GM21360 (cell line): ENCODE results near the gene POLR2C.

Experiments
- ATAC-seq: cut with Tn5 transposase; IDR thresholded peaks from one replicate; pipeline ENCODE4 v1.9.1; 2021; ENCODE audit warnings: mild to moderate bottlenecking, moderate library complexity; ENCODE audit not compliant: unreplicated experiment

Gene POLR2C

DNA sequence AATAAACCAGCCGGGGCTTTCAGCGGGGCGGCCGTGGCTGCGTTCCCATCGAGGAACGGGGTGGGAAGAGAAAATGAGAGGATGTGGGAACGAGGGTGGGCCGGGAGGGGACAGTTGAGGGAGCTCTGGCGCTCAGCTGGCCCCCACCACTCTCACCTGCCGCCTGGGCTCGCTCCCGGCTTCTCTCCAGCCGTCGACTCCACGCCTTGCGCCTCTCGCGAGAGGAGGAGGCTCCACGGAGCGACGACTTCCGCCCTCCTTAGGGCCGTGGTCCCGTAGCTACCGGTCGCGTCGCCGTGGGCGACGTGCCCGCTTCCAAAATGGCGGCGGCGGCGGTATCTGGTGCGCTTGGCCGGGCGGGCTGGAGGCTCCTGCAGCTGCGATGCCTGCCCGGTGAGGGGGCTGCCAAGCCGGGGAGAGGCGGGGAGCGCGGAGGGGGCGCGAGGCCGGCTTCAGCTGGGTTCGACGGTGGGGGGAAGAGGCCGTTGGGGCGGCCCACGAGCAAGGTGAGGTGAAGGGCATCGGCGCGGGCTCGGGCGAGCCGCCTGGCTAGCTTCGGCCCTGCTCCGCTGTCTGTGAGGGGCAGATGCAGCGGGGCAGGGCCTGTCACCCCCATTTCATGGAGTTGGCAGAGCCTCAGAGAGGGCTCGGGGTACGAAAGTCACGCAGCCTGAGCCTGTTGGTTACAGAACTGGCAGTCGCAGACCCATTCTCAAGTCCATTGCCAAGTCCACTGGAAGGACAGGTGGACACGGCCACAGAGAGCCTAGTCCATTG is 15.1 kb upstream of the POLR2C start, which contains the start of the genes CIAPIN1 and COQ9:
Gene CIAPIN1 (minus strand): TSS at position 200 of the 777 bp plus-strand sequence. CDS start 6,457 bp downstream, outside the sequence.
Gene COQ9 (plus strand): TSS at position 294 of the 777 bp plus-strand sequence. CDS start 27 bp downstream, at position 321.
- peak; percentile 97 for ATAC-seq

DNA sequence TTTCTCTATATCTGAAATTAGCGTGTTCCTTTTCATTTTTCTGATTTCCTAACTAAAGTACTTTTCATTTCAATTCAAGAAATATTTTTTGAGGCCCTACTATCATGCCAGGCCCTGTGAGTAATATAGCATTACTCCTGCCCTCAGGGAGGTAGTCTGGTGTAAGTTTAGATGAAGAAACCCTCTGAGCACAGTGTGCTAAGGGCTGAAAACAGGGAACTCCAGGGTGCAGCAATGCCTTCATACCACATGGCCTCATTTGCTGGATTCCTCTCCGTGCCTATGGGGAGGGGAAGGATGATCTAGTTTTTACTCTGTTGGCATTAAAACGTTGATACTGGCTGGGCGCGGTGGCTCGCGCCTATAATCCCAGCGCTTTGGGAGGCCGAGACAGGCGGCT is 10.5 kb upstream of the POLR2C start:
- no peak for ATAC-seq

DNA sequence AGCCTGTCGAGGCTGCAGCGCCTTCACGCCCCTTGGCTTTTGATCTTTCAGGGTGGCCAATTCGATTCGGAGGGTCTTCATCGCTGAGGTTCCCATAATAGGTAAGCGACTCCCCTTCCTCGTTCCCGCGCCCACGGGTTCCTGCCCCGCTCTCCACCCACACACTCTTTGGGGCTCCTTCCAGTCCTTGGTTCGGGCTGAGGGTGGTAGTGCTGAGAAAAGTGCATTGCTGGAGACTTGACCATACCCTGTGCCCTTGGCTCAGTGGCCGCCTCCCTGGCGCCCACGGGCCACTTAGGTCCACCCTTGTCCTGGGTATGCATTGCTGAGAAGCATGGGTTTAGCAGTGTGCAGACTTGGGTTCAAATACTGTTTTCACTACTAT is 491 bp downstream of the POLR2C start:
- ATAC-seq: no peak

DNA sequence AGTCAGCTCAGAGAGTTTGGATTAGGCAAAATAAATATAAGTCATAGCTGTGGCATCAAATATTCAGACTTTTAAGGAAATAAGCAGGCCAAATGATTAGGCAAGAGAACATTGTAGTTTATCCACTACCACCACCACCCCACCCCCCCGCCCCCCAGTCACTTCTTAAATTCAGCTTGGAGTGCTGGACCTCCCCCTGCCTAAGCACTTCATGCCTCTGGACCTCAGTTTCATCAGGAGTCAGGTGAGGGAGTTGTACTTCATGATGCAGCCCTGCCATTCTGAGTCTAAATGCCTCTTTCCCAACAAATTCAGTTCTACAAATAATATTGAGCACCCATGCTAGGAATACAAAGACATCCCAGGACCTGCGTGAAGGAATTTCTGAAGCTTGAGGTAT is 2.0 kb downstream of the POLR2C start:
- no peak for ATAC-seq

DNA sequence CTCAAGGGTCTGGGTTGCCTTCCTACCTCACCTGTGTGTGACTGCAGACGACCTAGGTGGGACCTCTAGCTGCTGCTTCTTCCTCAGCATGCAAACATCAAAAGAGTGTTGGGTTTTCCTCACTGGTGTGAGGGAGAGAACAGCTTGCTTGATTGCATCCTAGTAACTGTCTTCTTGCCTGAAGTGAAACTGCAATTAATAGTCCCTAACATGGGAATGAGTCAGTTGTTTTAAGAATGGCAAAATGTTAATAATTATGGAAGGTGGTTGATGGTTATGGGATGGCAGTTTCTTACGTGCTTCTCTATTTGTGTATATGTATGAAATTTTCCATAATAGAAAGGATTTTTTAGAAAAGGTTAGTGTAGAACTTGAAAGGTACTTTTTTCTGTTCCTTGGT is 5.9 kb downstream of the POLR2C start:
- ATAC-seq: no peak

DNA sequence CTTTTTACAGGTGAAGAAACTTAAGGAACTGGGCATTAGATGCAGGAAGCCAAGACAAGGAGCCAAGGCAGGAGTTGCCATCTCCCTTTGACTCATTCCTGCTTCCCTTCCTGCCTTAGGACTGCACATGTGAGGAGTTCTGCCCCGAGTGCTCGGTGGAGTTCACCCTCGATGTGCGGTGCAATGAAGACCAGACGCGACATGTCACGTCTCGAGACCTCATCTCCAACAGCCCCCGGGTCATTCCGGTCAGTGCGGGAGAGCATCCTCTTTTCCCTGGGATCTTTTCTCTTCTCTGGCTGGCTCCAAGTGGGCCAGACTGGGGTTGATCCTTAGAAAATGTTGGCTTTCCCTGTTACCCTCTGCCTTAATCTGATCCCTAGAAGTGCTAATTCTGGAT is 6.6 kb downstream of the POLR2C start:
- no peak for ATAC-seq

DNA sequence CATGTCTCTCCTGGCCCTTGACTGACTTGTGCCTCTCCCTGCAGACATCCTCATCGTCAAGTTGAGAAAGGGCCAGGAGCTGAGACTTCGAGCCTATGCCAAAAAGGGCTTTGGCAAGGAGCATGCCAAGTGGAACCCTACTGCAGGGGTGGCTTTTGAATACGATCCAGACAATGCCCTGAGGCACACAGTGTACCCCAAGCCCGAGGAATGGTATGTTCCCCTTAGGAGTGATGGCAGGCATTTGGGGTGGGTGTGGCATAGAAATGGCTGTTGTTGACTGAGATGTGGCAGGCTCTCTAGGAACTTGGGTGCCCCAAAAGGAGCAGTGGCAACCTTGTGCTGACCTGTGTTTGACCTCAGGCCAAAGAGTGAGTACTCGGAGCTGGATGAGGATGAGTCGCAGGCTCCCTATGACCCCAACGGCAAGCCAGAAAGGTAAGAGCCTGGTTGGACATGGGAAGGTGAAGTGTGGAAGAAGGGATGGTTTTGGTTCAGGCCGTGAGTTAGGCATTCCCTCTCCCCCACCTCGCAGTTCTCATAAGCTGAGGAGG is 7.5 kb downstream of the POLR2C start:
- ATAC-seq: no peak

DNA sequence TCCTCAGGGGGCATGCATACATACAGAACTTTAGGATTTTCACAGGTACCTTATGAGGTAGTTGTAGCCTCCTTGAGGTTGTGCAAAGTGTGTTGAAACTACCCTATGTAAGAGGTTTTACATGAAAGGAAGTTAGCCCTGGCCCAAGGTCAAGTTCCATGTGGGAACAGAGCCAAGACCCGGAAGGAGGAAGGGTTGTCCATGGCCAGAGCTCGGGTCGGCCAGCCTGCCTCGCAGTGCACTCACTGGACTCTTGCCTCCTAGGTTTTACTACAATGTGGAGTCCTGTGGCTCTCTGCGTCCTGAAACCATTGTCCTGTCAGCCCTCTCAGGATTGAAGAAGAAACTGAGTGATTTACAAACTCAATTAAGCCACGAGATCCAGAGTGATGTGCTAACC is 8.2 kb downstream of the POLR2C start:
- no peak for ATAC-seq

DNA sequence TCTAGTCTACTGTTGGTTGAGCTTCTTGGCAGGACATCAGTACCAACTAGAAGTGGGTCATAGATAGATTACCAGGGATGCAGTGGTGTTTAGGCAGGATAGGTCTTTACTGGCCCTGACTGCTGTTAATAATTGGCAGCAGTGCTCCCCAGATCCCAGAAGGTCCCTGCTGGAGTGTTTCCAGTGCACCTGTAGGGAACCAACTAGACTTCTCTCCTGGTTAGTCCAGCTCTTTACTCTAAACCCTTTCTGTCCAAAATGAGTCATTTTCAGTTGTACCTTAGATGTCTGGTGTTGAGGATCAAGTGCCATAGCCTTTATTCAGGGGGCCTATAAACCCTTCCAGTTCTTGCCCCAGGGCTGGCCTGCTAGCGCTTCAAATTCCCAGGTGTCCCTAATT is 8.7 kb downstream of the POLR2C start:
- ATAC-seq: no peak

DNA sequence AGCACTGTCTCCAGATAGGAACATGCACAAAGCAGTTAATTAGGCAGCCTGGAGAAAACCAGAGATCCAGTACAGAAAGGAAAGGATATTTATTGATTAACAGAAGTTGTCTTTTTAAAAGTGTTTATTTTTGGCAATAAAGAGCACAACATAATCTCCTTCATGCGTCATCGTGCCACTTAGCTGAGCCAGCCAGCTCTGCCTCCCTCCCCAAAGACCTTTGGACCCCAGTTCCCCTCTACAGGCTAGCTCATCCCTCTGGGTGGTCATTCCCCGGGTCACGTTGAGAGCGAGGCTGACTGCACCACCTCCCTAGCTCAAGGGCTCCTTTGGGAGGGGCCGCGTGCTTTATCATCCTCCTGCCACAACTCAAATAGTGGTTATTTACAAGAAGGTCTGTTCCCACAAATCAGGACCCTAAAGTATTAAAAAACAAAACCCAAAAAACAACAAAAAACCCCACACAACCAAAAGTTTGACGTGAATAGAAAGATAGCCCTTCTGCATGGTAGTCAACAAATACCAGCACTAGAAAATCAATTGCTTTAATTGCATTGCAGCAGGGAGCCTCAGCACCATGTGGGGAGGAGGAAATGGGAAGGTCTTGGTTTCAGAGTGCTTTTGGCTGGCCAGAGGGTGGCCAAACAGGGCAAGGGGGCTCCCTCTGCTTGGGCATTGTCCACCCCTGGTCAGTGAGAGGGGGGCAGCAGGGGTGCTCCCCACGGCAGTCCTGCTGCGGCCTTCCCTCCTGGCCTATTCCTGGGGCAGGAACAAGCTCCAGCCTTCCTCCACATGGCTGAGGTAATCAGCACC is 9.6 kb downstream of the POLR2C start:
- no peak for ATAC-seq

DNA sequence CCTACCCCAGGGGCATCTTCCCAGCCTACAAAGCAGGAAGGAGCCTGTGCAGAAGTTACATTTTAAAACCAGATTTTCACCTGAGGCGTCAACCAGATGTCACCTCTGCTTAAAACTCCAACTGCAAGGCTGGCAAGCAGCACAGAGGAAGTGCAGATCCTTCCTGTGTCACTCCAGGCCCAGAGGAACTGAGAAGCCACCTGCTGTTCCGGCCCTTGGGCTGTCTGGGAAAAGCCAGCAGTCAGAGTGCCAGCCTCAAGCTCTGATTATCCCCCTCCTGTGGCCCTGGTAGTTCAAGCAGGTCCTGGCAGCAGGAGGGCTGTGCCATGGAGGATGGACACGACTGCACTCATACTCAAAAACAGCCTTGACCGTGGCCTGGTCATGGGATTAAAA is 10.2 kb downstream of the POLR2C start:
- ATAC-seq: no peak

DNA sequence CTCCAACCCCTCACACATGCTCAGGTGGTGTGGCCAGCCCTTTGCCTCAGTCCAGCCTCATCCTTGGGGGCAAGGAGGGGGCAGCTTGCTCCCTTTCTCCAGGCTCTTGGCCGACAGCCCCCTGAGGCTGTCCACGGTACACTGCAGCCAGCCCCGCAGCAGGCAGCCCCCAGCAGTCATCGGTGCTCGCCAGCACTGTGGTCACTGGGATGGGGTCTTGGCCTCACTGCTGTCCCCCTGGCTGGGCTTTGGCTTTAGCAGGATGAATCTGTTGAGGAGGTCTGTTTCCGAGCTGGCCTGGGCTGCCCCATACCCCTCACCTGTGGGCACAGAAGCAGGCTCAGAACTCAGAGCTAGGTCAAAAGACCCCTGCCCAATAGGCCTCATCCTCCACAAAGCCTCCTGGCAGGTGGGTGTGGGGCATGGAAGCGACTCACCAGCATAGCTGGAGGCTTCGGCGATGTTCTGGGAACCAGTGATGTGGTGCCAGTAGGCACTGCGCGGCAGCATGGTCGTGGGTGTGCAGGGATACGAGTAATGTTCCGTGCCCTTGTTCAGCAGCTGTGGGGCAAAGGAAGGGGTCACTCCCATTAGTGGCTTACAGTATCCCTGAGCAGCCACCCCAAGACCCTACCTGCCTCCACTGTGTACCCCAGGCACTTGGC is 10.8 kb downstream of the POLR2C start:
- no peak for ATAC-seq

DNA sequence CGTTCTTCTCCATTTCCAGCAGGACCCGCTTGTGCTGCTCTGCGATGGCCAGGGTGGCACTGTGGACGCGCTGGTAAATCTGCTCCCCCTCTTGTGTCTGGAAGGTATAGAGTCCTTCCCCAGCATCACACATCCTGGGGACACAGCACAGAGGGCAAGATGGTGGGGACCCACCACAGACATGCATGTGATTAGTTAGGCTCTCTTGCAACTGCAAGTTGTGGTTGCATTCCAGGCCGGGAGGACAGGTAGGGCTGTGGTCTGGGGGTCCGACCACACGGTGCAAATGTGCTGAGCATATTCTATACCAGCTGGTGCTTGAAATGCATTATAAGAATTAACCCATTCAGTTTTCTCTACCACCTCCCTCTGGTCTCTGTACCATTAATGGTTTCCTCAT is 11.4 kb downstream of the POLR2C start:
- ATAC-seq: no peak

DNA sequence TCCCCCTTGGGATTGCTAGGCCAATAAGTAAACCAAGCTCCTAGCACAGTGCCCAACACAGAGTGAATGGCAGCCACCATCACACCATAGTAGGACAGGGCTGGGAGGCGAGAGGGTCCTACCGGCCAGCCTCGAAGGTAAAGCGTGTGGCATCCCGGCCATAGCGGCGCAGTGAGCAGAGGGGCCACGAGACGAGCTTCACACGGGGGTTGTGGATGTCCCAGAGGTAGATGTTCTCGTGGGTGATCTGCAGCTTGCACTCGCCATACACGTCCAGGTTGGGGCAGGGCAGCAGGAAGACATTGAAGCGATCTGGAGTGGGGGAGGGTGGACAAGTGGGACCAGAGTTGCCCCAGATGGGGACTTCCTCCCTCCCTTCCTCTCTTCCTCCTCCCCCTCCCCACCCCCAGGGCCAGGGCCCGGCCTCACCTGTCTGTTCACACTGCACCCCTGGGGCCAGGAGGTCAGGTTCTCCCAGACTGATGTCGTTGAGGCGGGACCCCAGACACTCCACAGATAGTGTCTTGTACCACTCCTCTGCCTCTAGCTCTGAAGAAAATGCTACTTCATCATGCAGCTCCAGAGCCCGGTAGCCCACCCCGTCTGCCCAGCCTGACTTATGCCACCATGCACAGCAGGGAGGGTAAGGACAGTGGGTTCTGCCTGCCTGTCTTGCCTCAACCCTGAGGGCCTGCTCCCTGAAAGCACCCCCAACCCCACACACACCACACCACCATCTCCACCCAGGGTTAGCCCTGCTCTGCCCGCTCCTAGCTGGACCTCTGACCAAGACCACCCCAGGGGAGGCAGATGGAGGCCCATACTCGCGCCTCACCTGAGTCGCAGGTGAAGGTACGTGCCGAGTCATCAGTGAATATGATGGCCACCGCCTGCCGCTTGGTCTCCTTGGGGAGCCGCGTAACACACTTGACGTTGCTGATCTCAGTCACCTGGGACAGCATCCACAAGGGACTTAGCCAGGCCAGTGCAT is 12.5 kb downstream of the POLR2C start:
- ATAC-seq: no peak

DNA sequence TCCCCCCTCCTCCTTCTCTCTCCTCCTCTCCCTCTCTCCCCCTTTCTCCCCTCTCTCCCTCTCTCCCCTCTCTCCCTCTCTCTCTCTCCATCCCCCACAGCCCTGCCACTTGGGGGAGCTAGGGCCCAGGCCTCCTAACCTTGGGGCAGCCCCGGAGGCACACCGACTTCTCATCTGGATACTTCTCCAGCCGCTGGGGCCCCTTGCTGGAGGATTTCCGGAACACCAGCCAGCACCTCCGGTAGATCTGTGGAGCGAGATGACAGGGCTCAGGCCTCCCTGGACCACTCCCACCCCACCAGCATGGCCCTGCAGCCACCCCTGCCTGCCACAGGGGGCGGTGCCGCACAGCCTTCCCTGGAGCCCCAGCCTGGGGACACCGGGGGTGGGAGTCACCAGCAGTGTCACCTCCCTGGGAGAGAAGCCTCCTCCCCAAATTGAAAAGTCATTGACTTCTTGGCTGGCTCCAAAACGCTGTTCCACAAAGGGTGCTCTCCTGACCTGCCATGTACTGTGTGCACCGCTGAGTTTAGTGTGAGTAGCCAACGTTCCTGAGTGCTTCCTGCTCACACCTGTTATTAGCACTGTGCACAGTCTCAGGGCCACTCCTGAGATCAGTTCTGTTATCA is 13.3 kb downstream of the POLR2C start:
- peak; percentile 86 for ATAC-seq

DNA sequence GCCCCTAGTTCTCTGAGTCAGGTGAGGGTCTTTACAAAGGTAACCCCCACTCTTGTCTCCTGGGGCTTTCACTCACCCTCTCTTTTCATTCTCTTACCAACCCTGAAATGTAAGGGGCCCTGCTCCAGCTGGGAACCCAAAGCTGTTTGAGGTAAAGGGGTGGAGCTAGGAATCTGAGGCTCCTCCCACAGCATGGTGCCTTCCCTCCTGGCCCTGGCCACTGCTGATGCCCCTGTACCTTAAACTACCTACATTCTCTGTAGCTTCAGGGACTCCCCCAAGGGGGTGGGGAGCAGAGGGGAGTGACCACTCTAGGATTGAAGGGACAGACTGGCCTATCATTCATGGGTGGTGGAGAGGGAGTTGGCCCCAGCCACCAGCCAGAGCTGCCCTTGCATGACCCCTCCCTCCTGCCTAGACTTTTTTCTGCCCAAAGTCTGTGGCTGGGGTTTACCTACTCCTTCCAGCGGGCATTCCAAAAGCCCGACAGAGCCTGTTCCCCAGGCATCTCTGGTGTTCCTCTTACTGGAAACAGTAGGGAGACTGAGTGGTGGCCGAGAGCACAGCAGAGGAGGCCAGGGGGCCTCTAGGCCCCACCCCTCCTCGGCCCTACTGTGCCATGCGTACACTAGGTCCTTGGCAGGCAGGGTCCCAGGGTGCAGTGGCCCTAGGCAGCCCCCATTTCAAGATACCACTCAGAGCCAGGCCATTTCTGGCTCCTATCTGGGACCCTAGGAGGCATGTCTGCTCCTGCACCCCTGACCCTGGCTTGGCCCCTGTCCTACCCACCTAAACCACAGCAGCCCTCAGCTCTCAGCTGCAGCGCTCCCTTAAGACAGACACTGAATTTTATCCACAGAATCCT is 14.3 kb downstream of the POLR2C start:
- ATAC-seq: no peak

DNA sequence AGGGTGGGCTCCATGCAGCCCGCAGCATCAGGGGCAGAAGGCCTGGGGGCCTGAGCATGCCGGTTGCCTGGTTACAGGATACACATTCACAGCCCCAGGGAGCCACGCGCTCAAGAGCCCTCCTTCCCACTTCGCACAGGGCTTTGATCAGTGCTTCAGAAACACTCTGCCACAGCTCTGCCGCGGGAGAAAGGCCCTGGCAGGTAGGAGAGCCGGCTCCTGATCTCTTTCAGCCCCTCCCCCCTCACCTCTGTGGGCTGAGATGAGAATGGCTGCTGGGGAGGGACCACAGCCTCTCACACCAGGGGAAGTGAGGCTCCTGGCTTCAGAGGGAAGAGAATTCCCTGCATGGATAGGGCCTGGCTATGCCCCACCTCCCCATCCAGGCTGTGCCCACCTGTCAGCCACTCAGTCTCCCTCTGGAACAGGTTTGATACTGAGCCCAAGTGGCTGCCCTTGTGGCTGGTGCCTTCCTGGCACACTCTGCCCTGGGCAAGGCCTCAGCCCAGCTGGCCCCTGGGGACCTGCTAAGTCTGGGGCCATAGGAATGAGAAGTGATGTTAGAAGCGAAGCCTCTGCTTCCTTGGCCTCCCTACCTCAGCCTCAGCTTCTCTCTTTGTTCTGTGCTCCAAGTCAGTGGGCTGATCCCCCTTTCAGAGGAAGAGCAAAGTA is 15.2 kb downstream of the POLR2C start:
- ATAC-seq: no peak
